Measurements from ENCODE around the gene GRK2.

- no peak for TF ChIP-seq SPI1 (IDR thresholded peaks at IDR 0.05; ENCODE audit: low read depth, low read length)
- no peak for TF ChIP-seq TAF1 (IDR thresholded peaks at IDR 0.05; ENCODE audit: low read depth, low read length)
- no peak for TF ChIP-seq POLR2AphosphoS5 (IDR thresholded peaks at IDR 0.05; ENCODE audit: low read depth, low read length)
- no peak for TF ChIP-seq POLR2A (IDR thresholded peaks at IDR 0.05; ENCODE audit: low read depth, low read length)
These were observed 41.3 kb downstream of the GRK2 start for GRCh38 chr11:67307545-67308001.
